ENCODE measurements around the gene L3MBTL4. TPM values are rescaled to one million over a fixed set of nuclear protein-coding genes. Genes with fewer than 3 reads are reported as not detected.

L3MBTL4 gene
- total RNA-seq, 1 donor from 2014 or later: not detected

GRCh38 chr18:6357668-6358067 is 57.0 kb downstream of the L3MBTL4 start:
- H3K4me1 ChIP-seq: no peaks in the 10 kb centered on the region
- no peak for DNase-seq (ENCODE audit: low spot score in 2 of 2)
- intact Hi-C loops (cut with DNase I): no loop called here
- H3K9me3 ChIP-seq: no peaks in the 10 kb centered on the region
- no peak for TF ChIP-seq CTCF (IDR thresholded peaks at IDR 0.05)
- no peaks in the 10 kb centered on the region for H3K27me3 ChIP-seq
- H3K27ac ChIP-seq: no peak overlapping the region
- H3K4me3 ChIP-seq: no peak overlapping the region
- H3K36me3 ChIP-seq: no peaks in the 10 kb centered on the region

GRCh38 chr18:6355789-6356589 is 58.7 kb downstream of the L3MBTL4 start:
- no peaks in the 10 kb centered on the region for H3K36me3 ChIP-seq
- H3K27me3 ChIP-seq: no peaks in the 10 kb centered on the region
- TF ChIP-seq CTCF (IDR thresholded peaks at IDR 0.05): no peak
- intact Hi-C loops (cut with DNase I): no loop called here
- no peak overlapping the region for H3K4me3 ChIP-seq
- H3K27ac ChIP-seq: no peak overlapping the region
- H3K4me1 ChIP-seq: no peaks in the 10 kb centered on the region
- no peaks in the 10 kb centered on the region for H3K9me3 ChIP-seq
- DNase-seq (ENCODE audit: low spot score in 2 of 2): no peak

- no peak overlapping the region for H3K27ac ChIP-seq
- intact Hi-C loops (cut with DNase I): no loop called here
- H3K4me3 ChIP-seq: no peak overlapping the region
- no peaks in the 10 kb centered on the region for H3K27me3 ChIP-seq
- DNase-seq (ENCODE audit: low spot score in 2 of 2): no peak
- H3K36me3 ChIP-seq: no peaks in the 10 kb centered on the region
- no peaks in the 10 kb centered on the region for H3K9me3 ChIP-seq
- no peaks in the 10 kb centered on the region for H3K4me1 ChIP-seq
- no peak for TF ChIP-seq CTCF (IDR thresholded peaks at IDR 0.05)
These were observed 62.4 kb downstream of the L3MBTL4 start for GRCh38 chr18:6352275-6352674.

- no peak for TF ChIP-seq CTCF (IDR thresholded peaks at IDR 0.05)
- Histone ChIP-seq H3K4me1 (no peaks in the 10 kb centered on the region), H3K27me3 (no peaks in the 10 kb centered on the region), H3K9me3 (peaks cover 0 to 5% of the 10 kb centered on the region in 2 donors), H3K27ac (no peak overlapping the region), H3K4me3 (no peak overlapping the region), H3K36me3 (no peaks in the 10 kb centered on the region)
- no peak for DNase-seq (ENCODE audit: low spot score in 2 of 2)
- intact Hi-C loops (cut with DNase I): no loop called here
These were observed 71.7 kb downstream of the L3MBTL4 start for GRCh38 chr18:6342990-6343389.

- Histone ChIP-seq H3K4me3 (no peak overlapping the region), H3K27me3 (no peaks in the 10 kb centered on the region), H3K36me3 (no peaks in the 10 kb centered on the region), H3K4me1 (no peaks in the 10 kb centered on the region), H3K9me3 (peaks cover 0 to 5% of the 10 kb centered on the region in 2 donors), H3K27ac (no peak overlapping the region)
- no peak for TF ChIP-seq CTCF (IDR thresholded peaks at IDR 0.05)
- intact Hi-C loops (cut with DNase I): no loop called here
- no peak for DNase-seq (ENCODE audit: low spot score in 2 of 2)
These were observed 73.0 kb downstream of the L3MBTL4 start for GRCh38 chr18:6341709-6342108.

Data from ascending aorta (tissue), 2 donors.